Lower lobe of right lung (tissue), 2 donors: ENCODE data around the gene GABRB3. TPM values are rescaled to one million over a fixed set of nuclear protein-coding genes. Genes with fewer than 3 reads are reported as not detected.

ENCODE experiments used
- ATAC-seq, 2 donors: fragments of 200-7000 bp; cut with Tn5 transposase; one replicate each; pipeline ENCODE4 v1.9.1; 2020 to 2022; ENCODE audit warnings: mild to moderate bottlenecking in 2 of 2, moderate library complexity in 2 of 2
- DNase-seq: peaks from one replicate; pipeline ENCODE4 v3.0.0-alpha.2; 2020
- H3K27ac ChIP-seq: fragments of 200-600 bp; one replicate; pipeline ENCODE4 v1.8.0; 2022
- H3K27me3 ChIP-seq: fragments of 200-600 bp; one replicate; pipeline ENCODE4 v1.8.0; 2022; ENCODE audit warnings: low read depth
- H3K36me3 ChIP-seq: fragments of 200-600 bp; one replicate; pipeline ENCODE4 v1.8.0; 2022; ENCODE audit warnings: mild to moderate bottlenecking
- H3K4me1 ChIP-seq: fragments of 200-600 bp; one replicate; pipeline ENCODE4 v1.8.0; 2022
- H3K4me3 ChIP-seq: fragments of 200-600 bp; one replicate; pipeline ENCODE4 v1.8.0; 2022; ENCODE audit warnings: mild to moderate bottlenecking
- H3K9me3 ChIP-seq: fragments of 200-600 bp; one replicate; pipeline ENCODE4 v1.8.0; 2022
- intact Hi-C: fragments of 100-400 bp; cut with DNase I; formaldehyde crosslinking; loops from one replicate; pipeline ENCODE4 v1.11.0; 2022
- total RNA-seq: library from RNA; stranded (reverse); fragmentation: NEBNext Ultra II Directional; extraction: Animal tissue kit (Norgen Biotek cat#: 25700); gene quantifications from one replicate; pipeline ENCODE4 v1.2.1, GENCODE V29; 2021
- TF ChIP-seq, protein P1 (sequence below): fragments of 200-600 bp; IDR thresholded peaks from one replicate; pipeline ENCODE4 v1.8.0; 2022; ENCODE audit warnings: antibody characterized with exemption, mild to moderate bottlenecking
- donor health status: DM: no; HTN: yes; CAD: no; lungs with severe emphysema.

Gene GABRB3
- total RNA-seq, 1 donor from 2014 or later: 5.5 TPM

DNA sequence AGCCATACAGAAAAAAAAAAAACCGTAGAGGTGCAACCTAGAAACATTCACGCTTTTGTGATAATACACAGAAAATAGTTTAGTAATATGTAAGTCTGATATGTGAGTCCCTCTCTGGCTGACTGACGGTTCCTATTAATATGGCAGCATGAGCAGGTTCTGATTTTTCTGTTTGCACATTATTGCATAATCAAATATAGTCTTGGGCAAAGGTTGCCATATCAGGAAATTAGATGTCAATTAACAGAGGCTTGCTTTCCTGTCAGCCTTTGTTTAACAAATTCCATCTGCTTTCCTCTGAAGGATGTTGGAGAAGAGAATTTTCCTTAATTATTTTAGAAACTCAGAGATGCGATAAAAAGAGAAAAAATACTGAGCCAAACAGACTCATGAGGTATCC is 14.8 kb downstream of the GABRB3 start:
- Histone ChIP-seq H3K36me3 (no peaks in the 10 kb centered on the region), H3K27me3 (peaks cover 5% of the 10 kb centered on the region), H3K4me1 (no peaks in the 10 kb centered on the region), H3K9me3 (no peaks in the 10 kb centered on the region), H3K4me3 (no peak overlapping the region), H3K27ac (no peak overlapping the region)
- TF ChIP-seq, protein P1, sequence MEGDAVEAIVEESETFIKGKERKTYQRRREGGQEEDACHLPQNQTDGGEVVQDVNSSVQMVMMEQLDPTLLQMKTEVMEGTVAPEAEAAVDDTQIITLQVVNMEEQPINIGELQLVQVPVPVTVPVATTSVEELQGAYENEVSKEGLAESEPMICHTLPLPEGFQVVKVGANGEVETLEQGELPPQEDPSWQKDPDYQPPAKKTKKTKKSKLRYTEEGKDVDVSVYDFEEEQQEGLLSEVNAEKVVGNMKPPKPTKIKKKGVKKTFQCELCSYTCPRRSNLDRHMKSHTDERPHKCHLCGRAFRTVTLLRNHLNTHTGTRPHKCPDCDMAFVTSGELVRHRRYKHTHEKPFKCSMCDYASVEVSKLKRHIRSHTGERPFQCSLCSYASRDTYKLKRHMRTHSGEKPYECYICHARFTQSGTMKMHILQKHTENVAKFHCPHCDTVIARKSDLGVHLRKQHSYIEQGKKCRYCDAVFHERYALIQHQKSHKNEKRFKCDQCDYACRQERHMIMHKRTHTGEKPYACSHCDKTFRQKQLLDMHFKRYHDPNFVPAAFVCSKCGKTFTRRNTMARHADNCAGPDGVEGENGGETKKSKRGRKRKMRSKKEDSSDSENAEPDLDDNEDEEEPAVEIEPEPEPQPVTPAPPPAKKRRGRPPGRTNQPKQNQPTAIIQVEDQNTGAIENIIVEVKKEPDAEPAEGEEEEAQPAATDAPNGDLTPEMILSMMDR: no peak
- intact Hi-C loops: no loop called here
- DNase-seq (no peak), ATAC-seq (no peak)

DNA sequence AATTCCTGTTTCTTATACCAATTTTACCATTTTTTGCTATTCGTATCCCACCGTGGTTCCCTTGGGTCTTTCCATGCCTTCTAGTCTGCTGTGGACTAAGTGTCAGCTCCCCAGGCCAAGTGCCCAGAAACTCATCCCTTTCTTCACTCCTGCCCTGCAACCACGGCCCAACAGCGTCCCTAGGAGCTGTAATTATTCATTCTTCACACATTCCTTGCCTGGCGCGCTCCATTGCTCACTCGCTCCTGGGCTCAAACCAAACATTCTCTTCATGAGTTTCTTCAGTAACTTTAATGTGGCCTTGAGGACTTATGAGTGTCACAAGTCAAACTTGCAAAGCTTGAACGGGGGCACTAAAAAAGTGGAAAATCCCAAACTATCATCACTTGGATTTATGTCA is 15.7 kb downstream of the GABRB3 start:
- ATAC-seq (no peak), DNase-seq (no peak)
- TF ChIP-seq, protein P1: no peak
- Histone ChIP-seq H3K4me3 (no peak overlapping the region), H3K27me3 (peaks cover 5% of the 10 kb centered on the region), H3K27ac (no peak overlapping the region), H3K36me3 (no peaks in the 10 kb centered on the region), H3K9me3 (no peaks in the 10 kb centered on the region), H3K4me1 (no peaks in the 10 kb centered on the region)
- intact Hi-C loops: no loop called here

DNA sequence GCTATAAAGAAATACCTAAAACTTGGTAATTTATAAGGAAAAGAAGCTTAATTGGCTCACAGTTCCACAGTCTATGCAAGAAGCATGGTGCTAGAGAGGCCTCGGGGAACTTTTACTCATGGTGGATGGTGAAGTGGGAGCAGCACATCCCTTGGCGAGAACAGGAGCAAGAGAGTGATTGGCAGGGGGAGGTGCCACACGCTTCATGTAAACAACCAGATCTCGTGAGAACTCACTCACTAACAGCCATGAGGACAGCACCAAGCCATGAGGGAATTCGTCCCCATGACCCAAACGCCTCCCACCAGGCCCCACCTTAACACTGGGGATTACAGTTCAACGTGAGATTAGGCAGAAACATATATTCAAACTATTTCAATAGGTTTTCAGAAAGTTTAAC is 28.0 kb downstream of the GABRB3 start:
- Histone ChIP-seq H3K27ac (no peak overlapping the region), H3K27me3 (no peaks in the 10 kb centered on the region), H3K9me3 (no peaks in the 10 kb centered on the region), H3K36me3 (no peaks in the 10 kb centered on the region), H3K4me1 (no peaks in the 10 kb centered on the region), H3K4me3 (no peak overlapping the region)
- TF ChIP-seq, protein P1: no peak
- no peak for DNase-seq
- intact Hi-C loops: no loop called here
- ATAC-seq: no peak

DNA sequence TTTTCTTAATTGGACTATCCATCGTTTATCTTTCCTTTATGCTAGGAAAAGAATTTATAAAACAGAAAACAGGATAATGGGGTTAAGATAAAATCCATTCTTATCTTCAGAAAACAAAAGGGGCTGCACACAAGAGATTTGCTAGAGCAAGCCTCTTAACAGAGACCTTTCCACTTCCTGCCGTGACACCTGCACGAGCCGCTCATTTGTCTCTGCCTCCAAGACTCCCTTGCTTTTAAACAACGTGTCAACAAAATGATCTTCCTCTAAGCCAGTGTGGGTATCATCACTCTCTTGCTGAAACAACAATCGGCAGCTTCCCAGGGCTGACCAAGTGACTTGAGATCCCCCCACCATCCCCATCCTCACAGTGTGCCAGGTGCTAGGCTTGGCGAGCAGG is 33.1 kb downstream of the GABRB3 start:
- ATAC-seq (no peak), DNase-seq (no peak)
- Histone ChIP-seq H3K4me3 (no peak overlapping the region), H3K27ac (no peak overlapping the region), H3K36me3 (no peaks in the 10 kb centered on the region), H3K4me1 (no peaks in the 10 kb centered on the region), H3K9me3 (no peaks in the 10 kb centered on the region), H3K27me3 (no peaks in the 10 kb centered on the region)
- TF ChIP-seq, protein P1: no peak
- intact Hi-C loops: no loop called here

DNA sequence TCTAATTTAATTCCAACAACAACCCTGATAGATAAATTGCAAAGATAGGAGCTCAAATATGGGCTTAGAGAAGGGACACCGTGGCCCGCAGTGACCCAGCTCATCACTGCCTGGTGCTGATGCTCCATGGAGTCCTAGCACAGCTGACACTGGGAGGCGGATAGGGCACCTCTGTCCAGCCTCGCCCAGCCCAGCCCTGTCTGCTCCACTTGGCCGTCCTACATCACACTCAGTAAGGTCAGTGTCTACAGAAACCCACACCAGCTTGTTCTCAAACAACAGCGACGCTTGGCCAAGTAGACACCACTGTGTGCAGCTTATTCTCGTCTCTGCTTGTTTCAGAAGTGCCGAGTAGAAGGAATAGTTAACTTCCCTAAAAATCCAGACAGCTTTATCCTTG is 33.9 kb downstream of the GABRB3 start:
- no peak for ATAC-seq
- intact Hi-C loops: no loop called here
- H3K27ac ChIP-seq: no peak overlapping the region
- no peak for DNase-seq
- H3K9me3 ChIP-seq: no peaks in the 10 kb centered on the region
- H3K36me3 ChIP-seq: no peaks in the 10 kb centered on the region
- H3K4me1 ChIP-seq: no peaks in the 10 kb centered on the region
- no peaks in the 10 kb centered on the region for H3K27me3 ChIP-seq
- H3K4me3 ChIP-seq: no peak overlapping the region
- TF ChIP-seq, protein P1: no peak
